T-helper 17 cell (primary cell): Measurements from ENCODE around the gene SLIT3. TPM values are rescaled to one million over a fixed set of nuclear protein-coding genes. Genes with fewer than 3 reads are reported as not detected.

Experiments used
- ATAC-seq: fragments of 150-1000 bp; cut with Tn5 transposase; 2 replicates; pipeline ENCODE4 v1.10.0; 2021; ENCODE audit warnings: mild to moderate bottlenecking, moderate library complexity
- DNase-seq, 3 donors: peaks; one replicate each; pipeline versions ENCODE4 v3.0.0 to v3.0.0-alpha.2; 2020 to 2021
- H3K9me3 ChIP-seq: one replicate; pipeline ENCODE4 v1.7.0; 2013; ENCODE audit warnings: low read length, mild to moderate bottlenecking; ENCODE audit not compliant: control insufficient read depth, poor library complexity, severe bottlenecking
- H3K27ac Mint-ChIP-seq: one replicate; pipeline ENCODE4 v1.8.0; 2022; ENCODE audit warnings: mild to moderate bottlenecking, moderate library complexity, mixed read lengths
- H3K27me3 Mint-ChIP-seq: one replicate; pipeline ENCODE4 v1.8.0; 2022; ENCODE audit warnings: mixed read lengths
- H3K36me3 Mint-ChIP-seq: one replicate; pipeline ENCODE4 v1.8.0; 2022; ENCODE audit warnings: low read depth, mixed read lengths
- H3K4me1 Mint-ChIP-seq: one replicate; pipeline ENCODE4 v1.8.0; 2022; ENCODE audit warnings: mild to moderate bottlenecking, mixed read lengths
- H3K4me3 Mint-ChIP-seq: one replicate; pipeline ENCODE4 v1.8.0; 2022; ENCODE audit warnings: mild to moderate bottlenecking, moderate library complexity, mixed read lengths
- total RNA-seq, 4 donors: library from RNA in 2 of 4; stranded (reverse) in 2 of 4; gene quantifications; one replicate each; pipeline ENCODE4 v1.2.3 and lab custom pipeline; 2022 to 2026

Gene SLIT3
- total RNA-seq, 2 donors from 2014 or later = not detected

GRCh38 chr5:168844922-168845296 lies 456.0 kb downstream of the SLIT3 start:
- Mint-ChIP-seq H3K27me3 (peaks cover 50% of the 10 kb centered on the region), H3K4me3 (no peak overlapping the region), H3K36me3 (peaks cover 3% of the 10 kb centered on the region), H3K27ac (no peak overlapping the region), H3K4me1 (no peaks in the 10 kb centered on the region)
- DNase-seq (no peak), ATAC-seq (no peak)
- H3K9me3 ChIP-seq = no peaks in the 10 kb centered on the region

- H3K27ac Mint-ChIP-seq = no peak overlapping the region
- H3K36me3 Mint-ChIP-seq = peaks cover 3% of the 10 kb centered on the region
- no peaks in the 10 kb centered on the region for H3K9me3 ChIP-seq
- DNase-seq (no peak), ATAC-seq (no peak)
- peaks cover 50% of the 10 kb centered on the region for H3K27me3 Mint-ChIP-seq
- H3K4me3 Mint-ChIP-seq = no peak overlapping the region
- no peaks in the 10 kb centered on the region for H3K4me1 Mint-ChIP-seq
Observed at GRCh38 chr5:168844016-168844921, 456.7 kb downstream of the SLIT3 start.

GRCh38 chr5:168843277-168844015 lies 457.5 kb downstream of the SLIT3 start:
- no peak overlapping the region for H3K27ac Mint-ChIP-seq
- H3K27me3 Mint-ChIP-seq = peaks cover 47% of the 10 kb centered on the region
- H3K4me1 Mint-ChIP-seq = no peaks in the 10 kb centered on the region
- DNase-seq (no peak), ATAC-seq (no peak)
- H3K4me3 Mint-ChIP-seq = no peak overlapping the region
- no peaks in the 10 kb centered on the region for H3K9me3 ChIP-seq
- peaks cover 3% of the 10 kb centered on the region for H3K36me3 Mint-ChIP-seq

- H3K4me1 Mint-ChIP-seq = no peaks in the 10 kb centered on the region
- peaks cover 43% of the 10 kb centered on the region for H3K27me3 Mint-ChIP-seq
- no peaks in the 10 kb centered on the region for H3K9me3 ChIP-seq
- no peak overlapping the region for H3K27ac Mint-ChIP-seq
- H3K36me3 Mint-ChIP-seq = peaks cover 3% of the 10 kb centered on the region
- no peak overlapping the region for H3K4me3 Mint-ChIP-seq
- ATAC-seq (no peak), DNase-seq (no peak)
Observed at GRCh38 chr5:168842571-168843205, 458.3 kb downstream of the SLIT3 start.

GRCh38 chr5:168837852-168838251 lies 463.1 kb downstream of the SLIT3 start:
- Mint-ChIP-seq H3K4me3 (no peak overlapping the region), H3K27ac (no peak overlapping the region), H3K4me1 (no peaks in the 10 kb centered on the region), H3K36me3 (no peaks in the 10 kb centered on the region), H3K27me3 (peaks cover 28% of the 10 kb centered on the region)
- no peak for DNase-seq
- no peaks in the 10 kb centered on the region for H3K9me3 ChIP-seq
- ATAC-seq = no peak

- ATAC-seq (no peak), DNase-seq (no peak)
- no peaks in the 10 kb centered on the region for H3K4me1 Mint-ChIP-seq
- H3K27ac Mint-ChIP-seq = no peak overlapping the region
- peaks cover 25% of the 10 kb centered on the region for H3K27me3 Mint-ChIP-seq
- no peak overlapping the region for H3K4me3 Mint-ChIP-seq
- no peaks in the 10 kb centered on the region for H3K36me3 Mint-ChIP-seq
- H3K9me3 ChIP-seq = no peaks in the 10 kb centered on the region
Observed at GRCh38 chr5:168836603-168837231, 464.2 kb downstream of the SLIT3 start.

GRCh38 chr5:168833936-168834335 lies 467.0 kb downstream of the SLIT3 start:
- Mint-ChIP-seq H3K4me1 (no peaks in the 10 kb centered on the region), H3K4me3 (no peak overlapping the region), H3K27ac (no peak overlapping the region), H3K36me3 (no peaks in the 10 kb centered on the region), H3K27me3 (peaks cover 37% of the 10 kb centered on the region)
- no peak for DNase-seq
- ATAC-seq = no peak
- H3K9me3 ChIP-seq = no peaks in the 10 kb centered on the region

- H3K27me3 Mint-ChIP-seq = peaks cover 37% of the 10 kb centered on the region
- ATAC-seq = no peak
- no peaks in the 10 kb centered on the region for H3K36me3 Mint-ChIP-seq
- no peak overlapping the region for H3K27ac Mint-ChIP-seq
- H3K9me3 ChIP-seq = no peaks in the 10 kb centered on the region
- no peaks in the 10 kb centered on the region for H3K4me1 Mint-ChIP-seq
- no peak for DNase-seq
- H3K4me3 Mint-ChIP-seq = no peak overlapping the region
Observed at GRCh38 chr5:168833383-168833782, 467.6 kb downstream of the SLIT3 start.

GRCh38 chr5:168832308-168832707 lies 468.6 kb downstream of the SLIT3 start:
- H3K36me3 Mint-ChIP-seq = no peaks in the 10 kb centered on the region
- ATAC-seq = no peak

GRCh38 chr5:168831383-168831782 lies 469.6 kb downstream of the SLIT3 start:
- Mint-ChIP-seq H3K27ac (no peak overlapping the region), H3K4me3 (no peak overlapping the region), H3K4me1 (no peaks in the 10 kb centered on the region), H3K36me3 (no peaks in the 10 kb centered on the region), H3K27me3 (peaks cover 37% of the 10 kb centered on the region)
- DNase-seq = no peak
- H3K9me3 ChIP-seq = no peaks in the 10 kb centered on the region
- ATAC-seq = no peak

More at GRCh38 chr5:168832308-168832707, 468.6 kb downstream of the SLIT3 start:
- Mint-ChIP-seq H3K27ac (no peak overlapping the region), H3K27me3 (peaks cover 37% of the 10 kb centered on the region), H3K4me3 (no peak overlapping the region), H3K4me1 (no peaks in the 10 kb centered on the region)
- H3K9me3 ChIP-seq = no peaks in the 10 kb centered on the region
- DNase-seq = no peak

- DNase-seq (no peak), ATAC-seq (no peak)
- no peaks in the 10 kb centered on the region for H3K36me3 Mint-ChIP-seq
- H3K27me3 Mint-ChIP-seq = peaks cover 37% of the 10 kb centered on the region
- no peak overlapping the region for H3K4me3 Mint-ChIP-seq
- H3K27ac Mint-ChIP-seq = no peak overlapping the region
- H3K4me1 Mint-ChIP-seq = no peaks in the 10 kb centered on the region
- H3K9me3 ChIP-seq = no peaks in the 10 kb centered on the region
Observed at GRCh38 chr5:168830833-168831232, 470.1 kb downstream of the SLIT3 start.

GRCh38 chr5:168829922-168830417 lies 471.0 kb downstream of the SLIT3 start:
- Mint-ChIP-seq H3K4me1 (no peaks in the 10 kb centered on the region), H3K27me3 (peaks cover 37% of the 10 kb centered on the region), H3K36me3 (no peaks in the 10 kb centered on the region), H3K27ac (no peak overlapping the region), H3K4me3 (no peak overlapping the region)
- ATAC-seq (no peak), DNase-seq (no peak)
- no peaks in the 10 kb centered on the region for H3K9me3 ChIP-seq

GRCh38 chr5:168829044-168829443 lies 471.9 kb downstream of the SLIT3 start:
- Mint-ChIP-seq H3K4me1 (no peaks in the 10 kb centered on the region), H3K27me3 (peaks cover 34% of the 10 kb centered on the region), H3K4me3 (no peak overlapping the region), H3K27ac (no peak overlapping the region), H3K36me3 (no peaks in the 10 kb centered on the region)
- ATAC-seq (no peak), DNase-seq (no peak)
- H3K9me3 ChIP-seq = no peaks in the 10 kb centered on the region
